ENCODE results near the gene AMOTL1.

Gene AMOTL1

GRCh38 chr11:94771951-94772350 is 3.8 kb downstream of the AMOTL1 start:
- no peaks in the 10 kb centered on the region; the same call in 1 of the 2 replicates for H3K36me3 ChIP-seq (ENCODE audit: control insufficient read depth, insufficient read depth, low read length)
- H3K27me3 ChIP-seq (ENCODE audit: control insufficient read depth, insufficient read depth, low read length): peaks cover 23% of the 10 kb centered on the region
- H3K9me3 ChIP-seq (ENCODE audit: control insufficient read depth, insufficient read depth, low read depth, low read length): no peaks in the 10 kb centered on the region
- H3K4me3 ChIP-seq (ENCODE audit: low read depth, low read length): peak overlapping the region; percentile 15; the same call in 1 of the 2 replicates
- no peak overlapping the region for H3K9ac ChIP-seq (ENCODE audit: low read length)
- H3K4me1 ChIP-seq (ENCODE audit: control insufficient read depth, insufficient read depth, low read length): peaks cover 43% of the 10 kb centered on the region
- no peak overlapping the region for H3K27ac ChIP-seq (ENCODE audit: low read depth, low read length)

DNA sequence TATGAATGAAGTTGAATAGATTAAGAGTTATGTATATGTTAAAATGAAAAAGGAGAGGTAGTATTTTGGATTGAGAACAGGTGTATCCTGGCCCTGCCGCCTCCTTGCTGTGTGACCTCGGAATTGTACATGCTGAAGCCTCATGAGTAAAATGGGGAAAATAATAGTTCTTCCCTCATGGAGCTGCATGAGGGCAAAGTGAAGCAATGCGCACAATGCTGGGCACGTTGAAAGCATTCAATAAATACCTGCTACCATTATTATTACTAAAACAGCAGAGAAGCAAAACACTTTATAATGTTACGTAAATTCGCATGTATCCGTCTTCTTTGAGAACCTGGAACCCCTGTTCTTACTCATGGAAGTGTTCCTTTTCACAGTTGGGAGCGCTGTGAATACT is 5.7 kb downstream of the AMOTL1 start:
- H3K9me3 ChIP-seq (ENCODE audit: control insufficient read depth, insufficient read depth, low read depth, low read length): no peaks in the 10 kb centered on the region
- H3K27ac ChIP-seq (ENCODE audit: low read depth, low read length): no peak overlapping the region
- no peak overlapping the region for H3K9ac ChIP-seq (ENCODE audit: low read length)
- peaks cover 14% of the 10 kb centered on the region for H3K27me3 ChIP-seq (ENCODE audit: control insufficient read depth, insufficient read depth, low read length)
- H3K36me3 ChIP-seq (ENCODE audit: control insufficient read depth, insufficient read depth, low read length): no peaks in the 10 kb centered on the region; the same call in 1 of the 2 replicates
- no peak overlapping the region for H3K4me3 ChIP-seq (ENCODE audit: low read depth, low read length)
- peaks cover 35% of the 10 kb centered on the region for H3K4me1 ChIP-seq (ENCODE audit: control insufficient read depth, insufficient read depth, low read length)

GRCh38 chr11:94774345-94774744 is 6.2 kb downstream of the AMOTL1 start:
- Histone ChIP-seq H3K4me1 (ENCODE audit: control insufficient read depth, insufficient read depth, low read length) (peaks cover 35% of the 10 kb centered on the region), H3K27ac (ENCODE audit: low read depth, low read length) (no peak overlapping the region), H3K36me3 (ENCODE audit: control insufficient read depth, insufficient read depth, low read length) (no peaks in the 10 kb centered on the region; the same call in 1 of the 2 replicates), H3K4me3 (ENCODE audit: low read depth, low read length) (no peak overlapping the region), H3K9ac (ENCODE audit: low read length) (no peak overlapping the region), H3K27me3 (ENCODE audit: control insufficient read depth, insufficient read depth, low read length) (peaks cover 10% of the 10 kb centered on the region), H3K9me3 (ENCODE audit: control insufficient read depth, insufficient read depth, low read depth, low read length) (no peaks in the 10 kb centered on the region)

DNA sequence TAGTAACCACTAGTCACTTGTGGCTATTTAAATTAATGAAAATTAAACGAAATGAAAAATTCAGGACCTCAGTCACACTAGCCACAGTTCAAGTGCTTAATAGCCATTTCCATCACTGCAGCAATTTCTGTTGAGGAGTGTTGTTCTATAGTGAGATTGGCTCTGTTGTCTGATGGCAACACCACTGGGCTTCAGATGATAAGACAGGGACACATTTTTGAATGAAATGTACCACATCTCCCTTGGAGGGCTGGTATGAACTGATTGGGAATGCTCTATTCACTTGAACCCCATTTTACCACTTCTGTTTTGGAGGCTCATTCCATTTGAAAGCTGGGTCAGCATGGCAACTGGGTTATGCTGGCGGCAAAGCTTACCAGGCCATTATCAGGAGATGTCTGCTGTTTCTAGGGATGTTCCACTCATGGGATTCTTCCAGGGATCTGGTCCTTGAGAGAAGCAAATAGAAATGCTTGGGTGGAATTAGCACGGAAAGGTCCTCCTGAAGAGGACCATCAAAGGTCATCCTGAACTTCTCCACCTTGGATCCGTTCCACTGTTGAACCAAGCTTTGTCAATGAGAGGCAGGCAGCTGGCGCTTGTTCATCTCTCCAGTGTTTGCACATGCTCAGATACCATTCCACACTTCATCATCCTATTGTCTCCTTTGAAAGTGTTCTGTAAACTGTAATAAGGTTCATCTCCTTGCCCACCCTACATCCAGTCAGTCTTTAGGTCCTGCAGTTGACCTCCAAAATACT is 7.6 kb downstream of the AMOTL1 start:
- Histone ChIP-seq H3K4me3 (ENCODE audit: low read depth, low read length) (no peak overlapping the region; the same call in 1 of the 2 replicates), H3K36me3 (ENCODE audit: control insufficient read depth, insufficient read depth, low read length) (no peaks in the 10 kb centered on the region; the same call in 1 of the 2 replicates), H3K27me3 (ENCODE audit: control insufficient read depth, insufficient read depth, low read length) (no peaks in the 10 kb centered on the region), H3K27ac (ENCODE audit: low read depth, low read length) (no peak overlapping the region), H3K4me1 (ENCODE audit: control insufficient read depth, insufficient read depth, low read length) (peaks cover 32% of the 10 kb centered on the region), H3K9me3 (ENCODE audit: control insufficient read depth, insufficient read depth, low read depth, low read length) (no peaks in the 10 kb centered on the region), H3K9ac (ENCODE audit: low read length) (no peak overlapping the region)

DNA sequence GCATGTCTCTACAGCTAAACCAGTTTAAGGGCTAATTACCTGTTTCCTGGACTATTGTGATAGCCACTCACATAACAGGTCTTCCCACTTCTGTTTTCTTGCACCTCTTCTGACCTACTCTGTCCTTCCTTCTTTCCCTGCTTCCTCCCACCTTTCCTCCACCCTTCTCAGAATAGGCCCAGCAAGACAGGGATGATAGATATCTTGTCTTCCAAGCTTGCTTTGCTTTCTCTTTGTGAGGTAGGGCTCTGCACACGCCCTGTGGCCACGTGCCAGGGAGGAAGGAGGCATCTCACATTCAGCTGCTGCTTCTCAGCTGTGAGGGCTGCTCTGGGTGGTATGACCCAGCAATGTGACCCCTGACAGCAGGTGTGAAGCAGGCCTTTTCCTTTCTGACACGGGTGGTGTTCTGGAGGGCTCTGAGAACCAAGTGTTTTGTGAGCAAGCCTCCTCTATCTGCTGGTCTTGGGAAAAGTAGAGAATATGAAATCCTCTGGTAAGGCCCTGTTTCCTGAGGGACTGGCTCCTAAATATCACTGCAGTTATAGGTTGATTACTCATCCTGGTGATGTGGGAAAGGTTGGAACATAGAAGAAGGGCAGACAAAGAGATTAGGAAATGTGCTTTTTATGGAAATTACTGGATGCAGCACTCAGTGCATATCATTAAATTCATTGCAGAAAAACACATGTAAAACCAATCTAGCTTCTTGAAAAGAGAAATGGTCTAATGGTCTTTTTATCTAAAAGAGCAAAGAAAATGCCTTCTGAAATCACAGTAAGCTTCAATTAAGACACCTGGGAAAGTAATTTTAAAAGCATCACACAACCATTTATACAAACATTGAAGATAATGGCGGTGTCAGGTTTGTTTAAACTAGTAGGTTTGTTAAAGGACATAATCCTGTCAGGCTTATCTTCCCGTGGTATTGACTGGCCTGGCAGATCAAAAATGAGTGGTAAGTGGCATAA is 8.5 kb downstream of the AMOTL1 start:
- H3K4me1 ChIP-seq (ENCODE audit: control insufficient read depth, insufficient read depth, low read length): peaks cover 32% of the 10 kb centered on the region
- H3K27me3 ChIP-seq (ENCODE audit: control insufficient read depth, insufficient read depth, low read length): no peaks in the 10 kb centered on the region
- no peak overlapping the region for H3K9ac ChIP-seq (ENCODE audit: low read length)
- no peaks in the 10 kb centered on the region; the same call in 1 of the 2 replicates for H3K36me3 ChIP-seq (ENCODE audit: control insufficient read depth, insufficient read depth, low read length)
- H3K27ac ChIP-seq (ENCODE audit: low read depth, low read length): no peak overlapping the region
- no peak overlapping the region; the same call in 1 of the 2 replicates for H3K4me3 ChIP-seq (ENCODE audit: low read depth, low read length)
- no peaks in the 10 kb centered on the region for H3K9me3 ChIP-seq (ENCODE audit: control insufficient read depth, insufficient read depth, low read depth, low read length)

DNA sequence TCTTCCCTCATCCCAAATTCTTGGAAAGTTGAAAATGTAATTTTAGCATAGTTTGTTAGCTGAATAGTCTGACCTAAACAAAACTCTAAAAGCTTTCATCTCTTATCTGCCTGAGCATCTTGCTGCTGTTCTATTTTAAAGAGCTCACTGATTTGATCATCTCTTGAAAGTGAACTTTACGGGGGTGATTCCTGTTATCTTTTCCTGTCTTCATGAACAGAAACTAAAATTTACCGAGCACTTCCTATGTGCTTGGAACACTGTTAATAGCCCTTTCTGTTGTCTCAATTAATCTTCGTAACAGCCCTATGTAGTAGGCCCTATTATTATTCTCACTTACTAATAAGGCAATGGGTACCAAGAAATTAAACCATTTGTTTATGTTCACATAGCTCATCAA is 12.3 kb downstream of the AMOTL1 start:
- Histone ChIP-seq H3K36me3 (ENCODE audit: control insufficient read depth, insufficient read depth, low read length) (no peaks in the 10 kb centered on the region), H3K27me3 (ENCODE audit: control insufficient read depth, insufficient read depth, low read length) (no peaks in the 10 kb centered on the region), H3K27ac (ENCODE audit: low read depth, low read length) (no peak overlapping the region), H3K9ac (ENCODE audit: low read length) (no peak overlapping the region), H3K4me3 (ENCODE audit: low read depth, low read length) (no peak overlapping the region), H3K4me1 (ENCODE audit: control insufficient read depth, insufficient read depth, low read length) (peaks cover 60% of the 10 kb centered on the region), H3K9me3 (ENCODE audit: control insufficient read depth, insufficient read depth, low read depth, low read length) (no peaks in the 10 kb centered on the region)

DNA sequence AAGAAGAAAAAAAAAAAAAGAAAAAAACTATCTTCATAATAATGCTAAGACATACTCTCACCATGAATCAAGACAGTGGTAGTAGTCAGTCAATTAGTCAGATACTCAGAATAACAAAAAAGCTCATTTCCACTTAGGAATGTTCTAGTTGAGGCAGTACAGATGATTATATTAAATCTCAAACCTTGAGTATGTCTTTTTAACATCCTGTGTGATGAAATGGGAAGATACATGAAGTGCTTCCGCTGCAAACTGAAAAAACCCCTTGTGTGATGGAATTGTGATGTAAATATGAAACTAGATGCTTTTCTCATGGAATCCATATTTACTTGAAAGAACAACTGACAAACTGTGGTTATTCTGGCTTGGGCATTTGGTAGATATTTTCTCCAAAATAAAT is 13.7 kb downstream of the AMOTL1 start:
- H3K36me3 ChIP-seq (ENCODE audit: control insufficient read depth, insufficient read depth, low read length): no peaks in the 10 kb centered on the region
- no peaks in the 10 kb centered on the region for H3K27me3 ChIP-seq (ENCODE audit: control insufficient read depth, insufficient read depth, low read length)
- H3K9ac ChIP-seq (ENCODE audit: low read length): no peak overlapping the region
- no peak overlapping the region for H3K4me3 ChIP-seq (ENCODE audit: low read depth, low read length)
- H3K27ac ChIP-seq (ENCODE audit: low read depth, low read length): no peak overlapping the region
- peaks cover 57% of the 10 kb centered on the region for H3K4me1 ChIP-seq (ENCODE audit: control insufficient read depth, insufficient read depth, low read length)
- H3K9me3 ChIP-seq (ENCODE audit: control insufficient read depth, insufficient read depth, low read depth, low read length): no peaks in the 10 kb centered on the region

GRCh38 chr11:94782446-94782845 is 14.3 kb downstream of the AMOTL1 start:
- H3K9ac ChIP-seq (ENCODE audit: low read length): no peak overlapping the region
- H3K27ac ChIP-seq (ENCODE audit: low read depth, low read length): no peak overlapping the region
- no peaks in the 10 kb centered on the region for H3K9me3 ChIP-seq (ENCODE audit: control insufficient read depth, insufficient read depth, low read depth, low read length)
- H3K36me3 ChIP-seq (ENCODE audit: control insufficient read depth, insufficient read depth, low read length): no peaks in the 10 kb centered on the region
- H3K4me1 ChIP-seq (ENCODE audit: control insufficient read depth, insufficient read depth, low read length): peaks cover 56% of the 10 kb centered on the region
- H3K4me3 ChIP-seq (ENCODE audit: low read depth, low read length): no peak overlapping the region
- H3K27me3 ChIP-seq (ENCODE audit: control insufficient read depth, insufficient read depth, low read length): no peaks in the 10 kb centered on the region

- H3K9ac ChIP-seq (ENCODE audit: low read length): no peak overlapping the region
- peaks cover 68% of the 10 kb centered on the region for H3K4me1 ChIP-seq (ENCODE audit: control insufficient read depth, insufficient read depth, low read length)
- H3K27ac ChIP-seq (ENCODE audit: low read depth, low read length): no peak overlapping the region
Measured at GRCh38 chr11:94784884-94785283, 16.7 kb downstream of the AMOTL1 start.

DNA sequence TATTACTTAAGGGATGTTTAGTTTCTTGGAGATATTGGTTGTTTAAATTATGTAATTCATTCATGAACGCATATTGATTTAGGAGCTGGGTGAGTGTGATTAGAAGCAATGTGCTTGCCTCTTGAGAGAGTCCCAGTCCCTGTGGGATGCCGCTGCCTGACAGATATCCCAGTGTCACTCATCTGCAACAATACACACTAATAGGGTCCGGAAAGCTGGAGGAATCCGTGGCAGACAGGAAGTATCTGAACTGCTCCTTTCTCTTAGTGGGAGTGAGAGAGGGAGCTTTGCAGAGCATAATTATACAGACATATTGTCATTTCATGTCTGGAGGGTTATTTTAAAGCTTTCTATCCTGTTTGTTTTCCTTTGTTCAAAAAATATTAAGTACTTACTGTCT is 17.4 kb downstream of the AMOTL1 start:
- Histone ChIP-seq H3K27ac (ENCODE audit: low read depth, low read length) (no peak overlapping the region), H3K27me3 (ENCODE audit: control insufficient read depth, insufficient read depth, low read length) (no peaks in the 10 kb centered on the region), H3K9me3 (ENCODE audit: control insufficient read depth, insufficient read depth, low read depth, low read length) (no peaks in the 10 kb centered on the region), H3K4me1 (ENCODE audit: control insufficient read depth, insufficient read depth, low read length) (peaks cover 67% of the 10 kb centered on the region), H3K36me3 (ENCODE audit: control insufficient read depth, insufficient read depth, low read length) (no peaks in the 10 kb centered on the region), H3K9ac (ENCODE audit: low read length) (no peak overlapping the region), H3K4me3 (ENCODE audit: low read depth, low read length) (no peak overlapping the region)

More at GRCh38 chr11:94784884-94785283, 16.7 kb downstream of the AMOTL1 start:
- no peaks in the 10 kb centered on the region for H3K27me3 ChIP-seq (ENCODE audit: control insufficient read depth, insufficient read depth, low read length)
- no peaks in the 10 kb centered on the region for H3K9me3 ChIP-seq (ENCODE audit: control insufficient read depth, insufficient read depth, low read depth, low read length)
- no peaks in the 10 kb centered on the region for H3K36me3 ChIP-seq (ENCODE audit: control insufficient read depth, insufficient read depth, low read length)
- H3K4me3 ChIP-seq (ENCODE audit: low read depth, low read length): no peak overlapping the region
